Measurements from ENCODE around the gene BTN1A1. TPM values are rescaled to one million over a fixed set of nuclear protein-coding genes. Genes with fewer than 3 reads are reported as not detected.

The BTN1A1 gene
- total and polyA plus RNA-seq, 9 of the 15 experiments (the other 6 are each of a cell fraction or from before 2014, with no cell fraction given): 0.01 to 0.15 (median 0.06) TPM; not detected in 4

DNA sequence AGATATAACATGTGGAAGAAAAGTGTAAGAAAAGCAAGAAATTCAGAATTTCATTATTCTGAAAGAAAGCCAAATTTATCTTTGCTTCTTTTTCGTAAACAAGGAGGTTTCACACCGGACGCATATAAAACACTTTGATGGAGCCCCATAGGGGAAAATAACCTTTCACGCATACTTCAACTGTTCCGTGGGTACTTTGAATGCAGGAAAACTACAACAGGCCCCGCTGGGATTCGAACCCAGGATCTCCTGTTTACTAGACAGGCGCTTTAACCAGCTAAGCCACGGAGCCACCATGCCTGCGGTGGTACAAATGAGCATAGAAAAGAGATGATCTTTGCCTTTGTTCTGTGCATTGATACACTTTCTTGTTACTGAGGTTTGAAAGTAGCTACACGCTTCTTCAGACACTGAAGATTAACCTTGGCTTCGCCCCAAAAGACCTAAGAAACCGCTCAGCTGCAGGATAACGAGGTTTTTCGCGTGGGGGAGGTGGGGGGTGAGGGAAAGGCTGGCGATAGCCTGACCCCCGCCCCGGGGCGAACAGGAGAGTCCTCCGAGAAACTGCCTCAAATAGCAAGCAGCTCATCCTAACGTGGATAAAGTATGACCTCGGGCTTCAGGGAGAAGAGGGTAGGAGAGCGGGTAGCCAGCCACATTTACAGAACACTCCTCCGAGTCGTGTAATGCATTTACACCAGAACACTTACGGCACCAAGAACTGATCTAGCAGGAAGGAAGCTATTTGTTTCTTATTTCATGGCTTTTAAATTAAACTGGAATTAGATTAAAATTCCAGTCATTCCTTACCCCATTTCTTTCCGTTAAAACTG, 32.8 kb downstream of the BTN1A1 start (continued):
- TF ChIP-seq MEF2D (tag; conservative IDR thresholded peaks at IDR 0.05; ENCODE audit: low read depth): no peak; the same call in 1 of the 2 replicates
- TF ChIP-seq, protein P1, sequence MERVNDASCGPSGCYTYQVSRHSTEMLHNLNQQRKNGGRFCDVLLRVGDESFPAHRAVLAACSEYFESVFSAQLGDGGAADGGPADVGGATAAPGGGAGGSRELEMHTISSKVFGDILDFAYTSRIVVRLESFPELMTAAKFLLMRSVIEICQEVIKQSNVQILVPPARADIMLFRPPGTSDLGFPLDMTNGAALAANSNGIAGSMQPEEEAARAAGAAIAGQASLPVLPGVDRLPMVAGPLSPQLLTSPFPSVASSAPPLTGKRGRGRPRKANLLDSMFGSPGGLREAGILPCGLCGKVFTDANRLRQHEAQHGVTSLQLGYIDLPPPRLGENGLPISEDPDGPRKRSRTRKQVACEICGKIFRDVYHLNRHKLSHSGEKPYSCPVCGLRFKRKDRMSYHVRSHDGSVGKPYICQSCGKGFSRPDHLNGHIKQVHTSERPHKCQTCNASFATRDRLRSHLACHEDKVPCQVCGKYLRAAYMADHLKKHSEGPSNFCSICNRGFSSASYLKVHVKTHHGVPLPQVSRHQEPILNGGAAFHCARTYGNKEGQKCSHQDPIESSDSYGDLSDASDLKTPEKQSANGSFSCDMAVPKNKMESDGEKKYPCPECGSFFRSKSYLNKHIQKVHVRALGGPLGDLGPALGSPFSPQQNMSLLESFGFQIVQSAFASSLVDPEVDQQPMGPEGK (CRISPR knock-in tag; IDR thresholded peaks at IDR 0.05; ENCODE audit: borderline replicate concordance): no peak
- TF ChIP-seq KLF13 (tag; IDR thresholded peaks at IDR 0.05; ENCODE audit: borderline replicate concordance, low read depth): 0 out of 2 replicates have a peak, but pooled peaks have one; percentile 42
- TF ChIP-seq, protein P2, sequence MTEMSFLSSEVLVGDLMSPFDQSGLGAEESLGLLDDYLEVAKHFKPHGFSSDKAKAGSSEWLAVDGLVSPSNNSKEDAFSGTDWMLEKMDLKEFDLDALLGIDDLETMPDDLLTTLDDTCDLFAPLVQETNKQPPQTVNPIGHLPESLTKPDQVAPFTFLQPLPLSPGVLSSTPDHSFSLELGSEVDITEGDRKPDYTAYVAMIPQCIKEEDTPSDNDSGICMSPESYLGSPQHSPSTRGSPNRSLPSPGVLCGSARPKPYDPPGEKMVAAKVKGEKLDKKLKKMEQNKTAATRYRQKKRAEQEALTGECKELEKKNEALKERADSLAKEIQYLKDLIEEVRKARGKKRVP (CRISPR knock-in tag; IDR thresholded peaks at IDR 0.05): peak; percentile 53; the same call in 1 of the 2 replicates
- TF ChIP-seq ZNF830 (CRISPR knock-in tag; IDR thresholded peaks at IDR 0.05): no peak
- TF ChIP-seq, protein P3, sequence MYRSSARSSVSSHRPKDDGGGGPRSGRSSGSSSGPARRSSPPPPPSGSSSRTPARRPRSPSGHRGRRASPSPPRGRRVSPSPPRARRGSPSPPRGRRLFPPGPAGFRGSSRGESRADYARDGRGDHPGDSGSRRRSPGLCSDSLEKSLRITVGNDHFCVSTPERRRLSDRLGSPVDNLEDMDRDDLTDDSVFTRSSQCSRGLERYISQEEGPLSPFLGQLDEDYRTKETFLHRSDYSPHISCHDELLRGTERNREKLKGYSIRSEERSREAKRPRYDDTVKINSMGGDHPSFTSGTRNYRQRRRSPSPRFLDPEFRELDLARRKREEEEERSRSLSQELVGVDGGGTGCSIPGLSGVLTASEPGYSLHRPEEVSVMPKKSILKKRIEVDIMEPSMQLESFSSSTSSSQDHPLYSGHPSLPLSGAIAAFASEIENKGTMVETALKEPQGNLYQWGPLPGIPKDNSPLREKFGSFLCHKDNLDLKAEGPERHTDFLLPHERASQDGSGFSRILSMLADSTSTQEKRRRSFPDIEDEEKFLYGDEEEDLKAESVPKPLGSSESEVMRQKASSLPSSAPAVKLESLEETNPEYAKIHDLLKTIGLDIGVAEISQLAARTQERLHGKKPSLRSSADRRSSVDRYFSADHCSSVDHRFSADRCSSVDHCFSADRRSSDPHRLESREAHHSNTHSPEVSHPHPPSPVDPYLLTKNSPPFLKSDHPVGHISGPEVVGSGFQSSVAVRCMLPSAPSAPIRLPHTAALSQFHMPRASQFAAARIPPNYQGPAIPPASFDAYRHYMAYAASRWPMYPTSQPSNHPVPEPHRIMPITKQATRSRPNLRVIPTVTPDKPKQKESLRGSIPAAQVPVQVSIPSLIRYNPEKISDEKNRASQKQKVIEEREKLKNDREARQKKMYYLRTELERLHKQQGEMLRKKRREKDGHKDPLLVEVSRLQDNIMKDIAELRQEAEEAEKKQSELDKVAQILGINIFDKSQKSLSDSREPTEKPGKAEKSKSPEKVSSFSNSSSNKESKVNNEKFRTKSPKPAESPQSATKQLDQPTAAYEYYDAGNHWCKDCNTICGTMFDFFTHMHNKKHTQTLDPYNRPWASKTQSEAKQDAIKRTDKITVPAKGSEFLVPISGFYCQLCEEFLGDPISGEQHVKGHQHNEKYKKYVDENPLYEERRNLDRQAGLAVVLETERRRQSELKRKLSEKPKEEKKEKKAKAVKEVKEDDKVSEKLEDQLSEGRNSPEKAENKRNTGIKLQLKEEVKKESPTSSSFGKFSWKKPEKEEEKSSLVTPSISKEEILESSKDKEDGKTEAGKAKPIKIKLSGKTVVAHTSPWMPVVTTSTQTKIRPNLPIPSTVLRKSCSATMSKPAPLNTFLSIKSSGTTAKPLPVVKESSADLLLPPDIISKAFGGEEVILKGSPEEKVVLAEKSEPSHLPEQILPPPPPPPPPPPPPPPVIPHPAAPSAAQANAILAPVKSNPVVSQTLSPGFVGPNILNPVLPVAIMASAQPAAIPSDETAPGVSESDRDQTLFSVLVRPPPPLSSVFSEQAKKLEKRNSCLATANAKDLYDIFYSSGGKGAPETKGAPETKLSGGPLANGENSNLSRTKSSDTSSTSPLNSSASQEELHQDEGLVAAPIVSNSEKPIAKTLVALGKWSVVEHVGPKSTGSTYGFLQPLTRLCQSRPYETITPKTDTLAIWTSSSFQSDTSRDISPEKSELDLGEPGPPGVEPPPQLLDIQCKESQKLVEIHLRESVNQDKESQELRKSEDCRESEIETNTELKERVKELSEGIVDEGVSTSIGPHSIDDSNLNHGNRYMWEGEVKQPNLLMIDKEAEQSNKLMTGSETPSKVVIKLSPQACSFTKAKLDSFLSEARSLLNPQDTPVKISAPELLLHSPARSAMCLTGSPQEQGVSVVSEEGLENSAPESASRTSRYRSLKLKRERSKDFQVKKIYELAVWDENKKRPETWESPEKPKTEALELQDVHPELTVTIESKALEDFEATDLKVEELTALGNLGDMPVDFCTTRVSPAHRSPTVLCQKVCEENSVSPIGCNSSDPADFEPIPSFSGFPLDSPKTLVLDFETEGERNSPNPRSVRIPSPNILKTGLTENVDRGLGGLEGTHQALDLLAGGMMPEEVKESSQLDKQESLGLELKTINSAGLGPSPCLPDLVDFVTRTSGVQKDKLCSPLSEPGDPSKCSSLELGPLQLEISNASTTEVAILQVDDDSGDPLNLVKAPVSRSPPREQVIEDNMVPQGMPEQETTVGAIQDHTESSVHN (IDR thresholded peaks at IDR 0.05; ENCODE audit: borderline replicate concordance in 1 of 2, low read depth in 1 of 2): no peak
- TF ChIP-seq TCF15 (CRISPR knock-in tag; IDR thresholded peaks at IDR 0.05): no peak
- TF ChIP-seq NCOA4 (IDR thresholded peaks at IDR 0.05; ENCODE audit: partially characterized antibody): no peak
- no peak for TF ChIP-seq BACH1 (tag; IDR thresholded peaks at IDR 0.05)
- no peak for TF ChIP-seq IRF2 (CRISPR knock-in tag; IDR thresholded peaks at IDR 0.05)
- TF ChIP-seq TOE1 (IDR thresholded peaks at IDR 0.05; ENCODE audit: borderline replicate concordance): peak; percentile 48; the same call in 1 of the 2 replicates
- TF ChIP-seq TOE1 (CRISPR knock-in tag; IDR thresholded peaks at IDR 0.05; ENCODE audit: borderline replicate concordance, low read depth): no peak
- peak; percentile 69; the same call in 1 of the 2 replicates for TF ChIP-seq FOXP1 (CRISPR knock-in tag; IDR thresholded peaks at IDR 0.05)
- TF ChIP-seq PHB (CRISPR knock-in tag; IDR thresholded peaks at IDR 0.05): no peak
